ENCODE measurements around the gene TMSB10. TPM values are rescaled to one million over a fixed set of nuclear protein-coding genes. Genes with fewer than 3 reads are reported as not detected.
A peak's percentile ranks its signal among the peaks of the same experiment; 100 is the strongest.

Gene TMSB10
- 1,771 to 2,562 TPM (median 2,521 TPM) in 3 replicates for total RNA-seq
- long read RNA-seq, transcript TMSB10-201 (3 exons, 496 nt): major isoform, 2,974 of 5,352 reads
- long read RNA-seq, partial matches to known transcripts: 2,332 of 5,352 reads
- long read RNA-seq, other reads (novel, unspliced or antisense): 46 of 5,352 reads

DNA sequence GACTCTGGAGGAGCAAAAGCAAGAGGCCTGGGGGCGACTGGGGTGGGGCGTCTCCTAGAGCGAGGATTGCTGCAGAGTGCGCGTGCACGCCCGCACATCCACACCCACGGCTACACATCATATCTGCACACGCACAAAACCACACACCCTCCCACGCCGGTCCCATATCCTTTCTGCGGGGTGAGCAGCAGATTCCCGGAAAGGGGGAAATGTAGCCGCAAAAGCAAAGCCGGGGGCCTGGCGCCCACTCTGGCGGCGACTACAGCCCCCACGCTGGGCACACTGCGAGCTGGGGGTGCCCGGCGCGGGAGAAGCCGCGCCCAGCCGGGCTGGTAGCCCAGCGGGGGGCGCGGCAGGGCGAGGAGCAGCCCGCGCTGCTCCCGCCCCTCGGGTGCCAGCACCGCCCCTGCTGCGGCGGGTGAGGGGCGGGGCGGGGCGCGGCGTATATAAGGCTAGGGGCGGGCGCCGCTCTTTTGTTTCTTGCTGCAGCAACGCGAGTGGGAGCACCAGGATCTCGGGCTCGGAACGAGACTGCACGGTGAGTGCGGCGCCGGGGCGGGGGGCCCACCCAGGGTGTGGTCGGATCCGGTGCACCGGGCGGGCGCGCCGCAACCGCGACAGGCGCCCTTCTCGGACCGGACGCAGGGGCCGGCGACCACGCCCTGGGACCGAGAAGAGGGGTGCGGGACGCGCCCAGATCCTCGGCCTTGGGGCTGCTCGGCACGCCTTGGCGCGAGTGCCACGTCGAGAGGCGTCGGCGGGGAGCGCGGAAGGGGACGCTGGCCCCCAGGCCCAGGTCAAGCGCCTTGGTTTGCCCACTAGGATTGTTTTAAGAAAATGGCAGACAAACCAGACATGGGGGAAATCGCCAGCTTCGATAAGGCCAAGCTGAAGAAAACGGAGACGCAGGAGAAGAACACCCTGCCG is at the start of gene TMSB10:
Gene TMSB10 (plus strand): TSS at position 476 of the 927 bp plus-strand sequence.
- peaks cover 28% of the 10 kb centered on the region for H3K4me1 Mint-ChIP-seq (ENCODE audit: low read depth)
- TF ChIP-seq, protein P1, sequence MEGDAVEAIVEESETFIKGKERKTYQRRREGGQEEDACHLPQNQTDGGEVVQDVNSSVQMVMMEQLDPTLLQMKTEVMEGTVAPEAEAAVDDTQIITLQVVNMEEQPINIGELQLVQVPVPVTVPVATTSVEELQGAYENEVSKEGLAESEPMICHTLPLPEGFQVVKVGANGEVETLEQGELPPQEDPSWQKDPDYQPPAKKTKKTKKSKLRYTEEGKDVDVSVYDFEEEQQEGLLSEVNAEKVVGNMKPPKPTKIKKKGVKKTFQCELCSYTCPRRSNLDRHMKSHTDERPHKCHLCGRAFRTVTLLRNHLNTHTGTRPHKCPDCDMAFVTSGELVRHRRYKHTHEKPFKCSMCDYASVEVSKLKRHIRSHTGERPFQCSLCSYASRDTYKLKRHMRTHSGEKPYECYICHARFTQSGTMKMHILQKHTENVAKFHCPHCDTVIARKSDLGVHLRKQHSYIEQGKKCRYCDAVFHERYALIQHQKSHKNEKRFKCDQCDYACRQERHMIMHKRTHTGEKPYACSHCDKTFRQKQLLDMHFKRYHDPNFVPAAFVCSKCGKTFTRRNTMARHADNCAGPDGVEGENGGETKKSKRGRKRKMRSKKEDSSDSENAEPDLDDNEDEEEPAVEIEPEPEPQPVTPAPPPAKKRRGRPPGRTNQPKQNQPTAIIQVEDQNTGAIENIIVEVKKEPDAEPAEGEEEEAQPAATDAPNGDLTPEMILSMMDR (IDR thresholded peaks at IDR 0.05): peak; percentile 39
- peaks cover 16% of the 10 kb centered on the region for H3K9me3 Mint-ChIP-seq (ENCODE audit: low read depth)
- DNase-seq (ENCODE audit: low spot score): peak; percentile 97
- peaks cover 22% of the 10 kb centered on the region for H3K36me3 Mint-ChIP-seq (ENCODE audit: low read depth)
- peak within 1 kb of the TSS; percentile 92 for H3K27ac Mint-ChIP-seq (ENCODE audit: unreplicated experiment)
- peak within 1 kb of the TSS; percentile 90 for H3K4me3 Mint-ChIP-seq (ENCODE audit: unreplicated experiment)
- H3K27me3 Mint-ChIP-seq (ENCODE audit: low read depth): no peaks in the 10 kb centered on the region

GRCh38 chr2:84855731-84856130 is 49.7 kb upstream of the TMSB10 start:
- no peak overlapping the region for H3K27ac Mint-ChIP-seq (ENCODE audit: unreplicated experiment)
- H3K4me3 Mint-ChIP-seq (ENCODE audit: unreplicated experiment): no peak overlapping the region
- H3K36me3 Mint-ChIP-seq (ENCODE audit: low read depth): no peaks in the 10 kb centered on the region
- H3K27me3 Mint-ChIP-seq (ENCODE audit: low read depth): peaks cover 53% of the 10 kb centered on the region
- TF ChIP-seq, protein P1 (IDR thresholded peaks at IDR 0.05): no peak
- H3K4me1 Mint-ChIP-seq (ENCODE audit: low read depth): no peaks in the 10 kb centered on the region
- H3K9me3 Mint-ChIP-seq (ENCODE audit: low read depth): peaks cover 5% of the 10 kb centered on the region
- no peak for DNase-seq (ENCODE audit: low spot score)

DNA sequence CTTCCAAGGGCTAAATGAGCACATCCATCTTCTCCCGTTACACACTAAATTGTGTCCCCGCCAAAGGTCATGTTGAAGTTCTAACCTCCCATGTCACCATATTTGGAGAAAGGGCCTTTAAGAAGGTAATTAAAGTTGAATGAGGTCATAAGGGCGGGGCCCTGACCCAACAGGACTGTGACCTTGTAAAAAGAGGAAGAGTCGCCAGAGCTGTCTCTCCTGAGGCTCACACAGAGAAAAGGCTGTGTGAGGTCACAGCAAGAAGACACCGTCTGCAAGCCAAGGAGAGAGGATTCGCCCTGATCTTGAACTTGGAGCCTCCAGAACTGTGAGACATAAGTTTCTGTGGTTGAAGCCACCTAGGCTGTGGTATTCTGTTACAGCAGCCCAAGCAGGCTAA is 48.7 kb upstream of the TMSB10 start:
- H3K4me1 Mint-ChIP-seq (ENCODE audit: low read depth): no peaks in the 10 kb centered on the region
- TF ChIP-seq, protein P1 (IDR thresholded peaks at IDR 0.05): no peak
- H3K9me3 Mint-ChIP-seq (ENCODE audit: low read depth): peaks cover 5% of the 10 kb centered on the region
- H3K36me3 Mint-ChIP-seq (ENCODE audit: low read depth): no peaks in the 10 kb centered on the region
- H3K4me3 Mint-ChIP-seq (ENCODE audit: unreplicated experiment): no peak overlapping the region
- no peak for DNase-seq (ENCODE audit: low spot score)
- no peak overlapping the region for H3K27ac Mint-ChIP-seq (ENCODE audit: unreplicated experiment)
- peaks cover 55% of the 10 kb centered on the region for H3K27me3 Mint-ChIP-seq (ENCODE audit: low read depth)

- no peak overlapping the region for H3K4me3 Mint-ChIP-seq (ENCODE audit: unreplicated experiment)
- TF ChIP-seq, protein P1 (IDR thresholded peaks at IDR 0.05): no peak
- DNase-seq (ENCODE audit: low spot score): no peak
- peaks cover 60% of the 10 kb centered on the region for H3K27me3 Mint-ChIP-seq (ENCODE audit: low read depth)
- no peak overlapping the region for H3K27ac Mint-ChIP-seq (ENCODE audit: unreplicated experiment)
- no peaks in the 10 kb centered on the region for H3K4me1 Mint-ChIP-seq (ENCODE audit: low read depth)
- H3K36me3 Mint-ChIP-seq (ENCODE audit: low read depth): no peaks in the 10 kb centered on the region
- H3K9me3 Mint-ChIP-seq (ENCODE audit: low read depth): peaks cover 5% of the 10 kb centered on the region
These were observed 47.9 kb upstream of the TMSB10 start for GRCh38 chr2:84857566-84857965.

- Mint-ChIP-seq H3K4me3 (ENCODE audit: unreplicated experiment) (no peak overlapping the region), H3K4me1 (ENCODE audit: low read depth) (no peaks in the 10 kb centered on the region), H3K9me3 (ENCODE audit: low read depth) (peaks cover 3% of the 10 kb centered on the region), H3K27ac (ENCODE audit: unreplicated experiment) (no peak overlapping the region), H3K36me3 (ENCODE audit: low read depth) (no peaks in the 10 kb centered on the region), H3K27me3 (ENCODE audit: low read depth) (peaks cover 59% of the 10 kb centered on the region)
- TF ChIP-seq, protein P1 (IDR thresholded peaks at IDR 0.05): peak; percentile 67
- no peak for DNase-seq (ENCODE audit: low spot score)
These were observed 47.3 kb upstream of the TMSB10 start for GRCh38 chr2:84858123-84858522.
